ENCODE data around the gene FAM222A. TPM values are rescaled to one million over a fixed set of nuclear protein-coding genes. Genes with fewer than 3 reads are reported as not detected.
A peak's percentile ranks its signal among the peaks of the same experiment; 100 is the strongest.

Gene FAM222A
- total RNA-seq, 6 experiments from 2014 or later, result 0.34 to 4.3 (median 1.2) TPM

- H3K4me3 ChIP-seq, result no peak overlapping the region
- H3K27ac ChIP-seq, result no peak overlapping the region
- intact Hi-C loops (cut with DNase I), result no loop called here
- peak in 1 of 3 donors; percentile 31 for DNase-seq
- peaks cover 0 to 6% (median 2%) of the 10 kb centered on the region in 4 donors for H3K4me1 ChIP-seq
- no peaks in the 10 kb centered on the region for H3K36me3 ChIP-seq
- ATAC-seq, result no peak
- no CpG with 5 or more reads among the region's 15 CpGs for WGBS (ENCODE audit: insufficient coverage, low coverage, low lambda C conversion rate, missing lambda C conversion rate)
- no peaks in the 10 kb centered on the region for H3K9me3 ChIP-seq
- H3K27me3 ChIP-seq, result no peaks in the 10 kb centered on the region
- TF ChIP-seq, protein P1, sequence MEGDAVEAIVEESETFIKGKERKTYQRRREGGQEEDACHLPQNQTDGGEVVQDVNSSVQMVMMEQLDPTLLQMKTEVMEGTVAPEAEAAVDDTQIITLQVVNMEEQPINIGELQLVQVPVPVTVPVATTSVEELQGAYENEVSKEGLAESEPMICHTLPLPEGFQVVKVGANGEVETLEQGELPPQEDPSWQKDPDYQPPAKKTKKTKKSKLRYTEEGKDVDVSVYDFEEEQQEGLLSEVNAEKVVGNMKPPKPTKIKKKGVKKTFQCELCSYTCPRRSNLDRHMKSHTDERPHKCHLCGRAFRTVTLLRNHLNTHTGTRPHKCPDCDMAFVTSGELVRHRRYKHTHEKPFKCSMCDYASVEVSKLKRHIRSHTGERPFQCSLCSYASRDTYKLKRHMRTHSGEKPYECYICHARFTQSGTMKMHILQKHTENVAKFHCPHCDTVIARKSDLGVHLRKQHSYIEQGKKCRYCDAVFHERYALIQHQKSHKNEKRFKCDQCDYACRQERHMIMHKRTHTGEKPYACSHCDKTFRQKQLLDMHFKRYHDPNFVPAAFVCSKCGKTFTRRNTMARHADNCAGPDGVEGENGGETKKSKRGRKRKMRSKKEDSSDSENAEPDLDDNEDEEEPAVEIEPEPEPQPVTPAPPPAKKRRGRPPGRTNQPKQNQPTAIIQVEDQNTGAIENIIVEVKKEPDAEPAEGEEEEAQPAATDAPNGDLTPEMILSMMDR (IDR thresholded peaks at IDR 0.05), result no peak
- no peak for TF ChIP-seq POLR2A (IDR thresholded peaks at IDR 0.05)
Measured at GRCh38 chr12:109730306-109731145, 16.9 kb downstream of the FAM222A start.

GRCh38 chr12:109731231-109731731 is 17.7 kb downstream of the FAM222A start:
- no peaks in the 10 kb centered on the region for H3K36me3 ChIP-seq
- no peaks in the 10 kb centered on the region for H3K9me3 ChIP-seq
- H3K4me3 ChIP-seq, result no peak overlapping the region
- H3K27ac ChIP-seq, result no peak overlapping the region
- peak in 2 of 3 donors; percentile 34 for DNase-seq
- intact Hi-C loops (cut with DNase I), result no loop called here
- no peak for TF ChIP-seq POLR2A (IDR thresholded peaks at IDR 0.05)
- TF ChIP-seq, protein P1 (IDR thresholded peaks at IDR 0.05), result no peak
- no peak for ATAC-seq
- H3K4me1 ChIP-seq, result peaks cover 0 to 13% (median 6%) of the 10 kb centered on the region in 4 donors
- WGBS (ENCODE audit: insufficient coverage, low coverage, low lambda C conversion rate, missing lambda C conversion rate), result no CpG with 5 or more reads among the region's 11 CpGs
- no peaks in the 10 kb centered on the region for H3K27me3 ChIP-seq

DNA sequence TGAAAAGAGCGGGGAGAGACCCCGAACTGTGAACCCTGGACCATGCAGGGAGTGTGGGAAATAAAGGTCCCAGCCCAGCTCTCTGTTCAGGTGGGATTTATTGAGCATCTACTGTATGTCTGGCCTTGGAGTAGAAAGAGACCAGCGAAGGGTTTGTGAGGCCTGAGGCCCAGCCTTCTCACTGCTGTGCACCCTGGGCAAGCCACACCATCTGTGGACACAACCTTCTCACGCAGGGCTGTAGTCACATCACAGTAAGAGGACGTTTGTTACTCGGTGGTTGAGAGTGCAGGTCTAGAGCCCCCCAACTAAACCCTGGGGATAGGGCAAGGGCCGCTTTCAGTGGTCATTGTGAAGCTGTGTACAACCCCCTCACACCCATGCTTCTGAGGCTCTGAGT is 18.2 kb downstream of the FAM222A start:
- no peaks in the 10 kb centered on the region for H3K27me3 ChIP-seq
- intact Hi-C loops (cut with DNase I), result no loop called here
- no peak overlapping the region for H3K4me3 ChIP-seq
- H3K9me3 ChIP-seq, result no peaks in the 10 kb centered on the region
- DNase-seq, result peak in 2 of 3 donors; percentile 9 to 15
- TF ChIP-seq POLR2A (IDR thresholded peaks at IDR 0.05), result no peak
- TF ChIP-seq, protein P1 (IDR thresholded peaks at IDR 0.05), result no peak
- H3K27ac ChIP-seq, result no peak overlapping the region
- ATAC-seq, result no peak
- 87% methylated on average over 3 of the region's 7 CpGs for WGBS (ENCODE audit: insufficient coverage, low coverage, low lambda C conversion rate, missing lambda C conversion rate)
- H3K4me1 ChIP-seq, result peaks cover 0 to 16% (median 6%) of the 10 kb centered on the region in 4 donors
- no peaks in the 10 kb centered on the region for H3K36me3 ChIP-seq

GRCh38 chr12:109732321-109733305 is 19.0 kb downstream of the FAM222A start:
- H3K4me3 ChIP-seq, result no peak overlapping the region
- DNase-seq, result peak in 2 of 3 donors; percentile 18 to 39
- WGBS (ENCODE audit: insufficient coverage, low coverage, low lambda C conversion rate, missing lambda C conversion rate), result 82% methylated on average over 15 of the region's 21 CpGs

More at GRCh38 chr12:109732321-109733305, 19.0 kb downstream of the FAM222A start:
- H3K36me3 ChIP-seq, result no peaks in the 10 kb centered on the region
- H3K9me3 ChIP-seq, result no peaks in the 10 kb centered on the region
- no peak for ATAC-seq
- TF ChIP-seq, protein P1 (IDR thresholded peaks at IDR 0.05), result no peak
- no peak for TF ChIP-seq POLR2A (IDR thresholded peaks at IDR 0.05)
- intact Hi-C loops (cut with DNase I), result no loop called here
- no peak overlapping the region for H3K27ac ChIP-seq
- peaks cover 0 to 23% (median 10%) of the 10 kb centered on the region in 4 donors for H3K4me1 ChIP-seq
- H3K27me3 ChIP-seq, result no peaks in the 10 kb centered on the region

All from right lobe of liver (tissue), 6 donors.